H1 (cell line): ENCODE measurements around the gene MYL5. TPM values are rescaled to one million over a fixed set of nuclear protein-coding genes. Genes with fewer than 3 reads are reported as not detected.

Source experiments
- CTCF ChIA-PET: fragments of 300-600 bp; sonication (Branson Sonifier 250); formaldehyde crosslinking; loops from one replicate; lab custom pipeline; 2021; ENCODE audit not compliant: partially characterized antibody; lab: Charles Lee
- POLR2A ChIA-PET: fragments of 300-600 bp; sonication (Branson Sonifier 250); formaldehyde crosslinking; loops from one replicate; lab custom pipeline; 2021; ENCODE audit warnings: inconsistent platforms; ENCODE audit not compliant: partially characterized antibody; lab: Charles Lee
- DNase-seq, 2 experiments: peaks; one replicate each; pipeline versions ENCODE4 v3.0.0 to v3.0.0-alpha.2; 2010 to 2022; ENCODE audit warnings: low spot score in 2 of 2, low read depth in 1 of 2, mixed read lengths in 1 of 2
- FAIRE-seq: peaks from 2 replicates; lab custom pipeline; 2011; peaks lifted over from hg19 to GRCh38; lab: Jason Lieb, UNC
- H2AFZ ChIP-seq: 2 replicates; pipeline ENCODE4 v1.8.1; 2012; ENCODE audit warnings: low read length, inconsistent platforms
- H2AK5ac ChIP-seq: 2 replicates; pipeline ENCODE4 v1.6.1; 2013; ENCODE audit warnings: low read depth, low read length
- H2BK120ac ChIP-seq: replicated peaks from 2 replicates; pipeline ENCODE3; 2013; ENCODE audit warnings: low read depth, low read length, inconsistent platforms
- H2BK12ac ChIP-seq: 2 replicates; pipeline ENCODE4 v1.6.1; 2013; ENCODE audit warnings: low read depth, low read length
- H2BK15ac ChIP-seq: 2 replicates; pipeline ENCODE4 v1.6.1; 2013; ENCODE audit warnings: low read length
- H2BK20ac ChIP-seq: 2 replicates; pipeline ENCODE4 v1.6.1; 2013; ENCODE audit warnings: low read length
- H2BK5ac ChIP-seq: 2 replicates; pipeline ENCODE4 v1.6.1; 2013; ENCODE audit warnings: low read depth, low read length
- H3K14ac ChIP-seq: 2 replicates; pipeline ENCODE4 v1.6.1; 2013; ENCODE audit warnings: inconsistent platforms; ENCODE audit not compliant: insufficient read length
- H3K18ac ChIP-seq: 2 replicates; pipeline ENCODE4 v1.6.1; 2013; ENCODE audit warnings: low read length; ENCODE audit errors: extremely low read depth
- H3K23ac ChIP-seq: 2 replicates; pipeline ENCODE4 v1.6.1; 2013; ENCODE audit warnings: inconsistent platforms; ENCODE audit not compliant: insufficient read length
- H3K23me2 ChIP-seq: 2 replicates; pipeline ENCODE4 v1.6.1; 2013; ENCODE audit warnings: low read depth, low read length
- H3K27ac ChIP-seq: 2 replicates; pipeline ENCODE4 v1.6.1; 2011; ENCODE audit warnings: low read depth, low read length, inconsistent platforms
- H3K27me3 ChIP-seq, 4 experiments: replicated peaks in 1 of 4; 1 replicate in 1 of 4; 2 replicates in 3 of 4; pipeline versions ENCODE4 v1.6.1 to v1.8.1; 2011 to 2013; ENCODE audit warnings: low read length in 3 of 4, mild to moderate bottlenecking in 3 of 4, inconsistent platforms in 2 of 4, mixed read lengths in 2 of 4, moderate library complexity in 1 of 4; ENCODE audit not compliant: control insufficient read depth in 3 of 4, insufficient read depth in 3 of 4; ENCODE audit errors: extremely low read depth in 1 of 4
- H3K36me3 ChIP-seq, 4 experiments: 2 replicates each; pipeline versions ENCODE4 v1.6.1 to v1.8.1; 2011 to 2013; ENCODE audit warnings: mild to moderate bottlenecking in 4 of 4, low read length in 3 of 4, moderate library complexity in 2 of 4, control low read depth in 1 of 4, inconsistent platforms in 1 of 4; ENCODE audit not compliant: insufficient read depth in 4 of 4, control insufficient read depth in 2 of 4
- H3K4ac ChIP-seq: replicated peaks from 2 replicates; pipeline ENCODE3; 2013; ENCODE audit warnings: low read length, low read depth, mixed read lengths, inconsistent platforms; ENCODE audit not compliant: insufficient read length
- H3K4me1 ChIP-seq, 4 experiments: replicated peaks in 1 of 4; 1 replicate in 1 of 4; 2 replicates in 3 of 4; pipeline versions ENCODE4 v1.6.1 to v1.8.1; 2011 to 2013; ENCODE audit warnings: low read length in 3 of 4, inconsistent platforms in 2 of 4, mixed read lengths in 1 of 4; ENCODE audit not compliant: insufficient read depth in 4 of 4, control insufficient read depth in 3 of 4
- H3K4me2 ChIP-seq, 2 experiments: 2 replicates each; pipeline versions ENCODE4 v1.6.1 to v1.8.1; 2011 to 2013; ENCODE audit warnings: low read depth in 2 of 2, low read length in 2 of 2, control low read depth in 1 of 2, inconsistent platforms in 1 of 2, mild to moderate bottlenecking in 1 of 2; ENCODE audit not compliant: insufficient read depth in 1 of 2
- H3K4me3 ChIP-seq, 4 experiments: fragments of 200-600, 300-600 bp in 1 of 4; sonication (generic), shearing (Covaris generic), sonication (Bioruptor Twin) in 1 of 4; 2 replicates each; pipeline versions ENCODE4 v1.5.1 to v1.8.1; 2011 to 2016; ENCODE audit warnings: low read length in 4 of 4, low read depth in 3 of 4, control low read depth in 2 of 4, inconsistent platforms in 2 of 4, mild to moderate bottlenecking in 2 of 4, mixed read lengths in 1 of 4, moderate library complexity in 1 of 4; ENCODE audit not compliant: insufficient read depth in 2 of 4; ENCODE audit errors: extremely low read depth in 1 of 4
- H3K56ac ChIP-seq: replicated peaks from 2 replicates; pipeline ENCODE3; 2013; ENCODE audit warnings: low read depth, mild to moderate bottlenecking, mixed read lengths, low read length, inconsistent platforms; ENCODE audit not compliant: insufficient read length
- H3K79me1 ChIP-seq: 2 replicates; pipeline ENCODE4 v1.6.1; 2013; ENCODE audit warnings: low read depth, low read length, control low read depth
- H3K79me2 ChIP-seq, 2 experiments: 2 replicates each; pipeline versions ENCODE4 v1.6.1 to v1.8.1; 2012 to 2013; ENCODE audit warnings: low read length in 2 of 2, mild to moderate bottlenecking in 2 of 2, inconsistent platforms in 1 of 2; ENCODE audit not compliant: insufficient read depth in 2 of 2, control insufficient read depth in 1 of 2
- H3K9ac ChIP-seq, 4 experiments: replicated peaks in 1 of 4; 1 replicate in 1 of 4; 2 replicates in 3 of 4; pipeline versions ENCODE4 v1.6.1 to v1.8.1; 2011 to 2013; ENCODE audit warnings: low read depth in 3 of 4, low read length in 3 of 4, control low read depth in 2 of 4, mild to moderate bottlenecking in 2 of 4, moderate library complexity in 2 of 4, inconsistent platforms in 1 of 4; ENCODE audit errors: extremely low read depth in 1 of 4
- H3K9me3 ChIP-seq, 2 experiments: 2 replicates each; pipeline versions ENCODE4 v1.6.1 to v1.8.1; 2012 to 2013; ENCODE audit warnings: mild to moderate bottlenecking in 2 of 2, moderate library complexity in 2 of 2, control low read depth in 1 of 2, inconsistent platforms in 1 of 2, low read depth in 1 of 2, low read length in 1 of 2, mixed read lengths in 1 of 2; ENCODE audit not compliant: insufficient read depth in 2 of 2
- H4K20me1 ChIP-seq, 2 experiments: replicated peaks in 1 of 2; 2 replicates each; pipeline versions ENCODE3 to v1.8.1; 2011 to 2013; ENCODE audit warnings: inconsistent platforms in 2 of 2, low read length in 2 of 2, mild to moderate bottlenecking in 1 of 2; ENCODE audit not compliant: insufficient read depth in 2 of 2, control insufficient read depth in 1 of 2
- H4K5ac ChIP-seq: 2 replicates; pipeline ENCODE4 v1.6.1; 2013; ENCODE audit warnings: low read length, low read depth, mixed read lengths, inconsistent platforms; ENCODE audit not compliant: insufficient read length
- H4K8ac ChIP-seq: 2 replicates; pipeline ENCODE4 v1.8.0; 2013; ENCODE audit warnings: mild to moderate bottlenecking, moderate library complexity, low read length, inconsistent platforms; ENCODE audit not compliant: insufficient read depth; ENCODE audit errors: extremely low read depth
- H4K91ac ChIP-seq: replicated peaks from 2 replicates; pipeline ENCODE3; 2013; ENCODE audit warnings: low read length, mixed read lengths, inconsistent platforms; ENCODE audit not compliant: insufficient read length
- CBX5 ChIP-seq: fragments of 300-800, 300-1000 bp; sonication (generic); IDR thresholded peaks from 2 replicates; pipeline ENCODE4 v1.7.1; 2016; ENCODE audit warnings: antibody characterized with exemption, low read length, low read depth
- MAFK ChIP-seq: IDR thresholded peaks from 2 replicates; pipeline ENCODE4 v1.6.1; 2012; ENCODE audit warnings: low read depth, mild to moderate bottlenecking, improper control_type of control experiment, low read length
- PHF8 ChIP-seq: fragments of 200-600 bp; sonication (generic); conservative IDR thresholded peaks from 2 replicates; pipeline ENCODE4 v1.7.1; 2012; ENCODE audit warnings: low read depth, mild to moderate bottlenecking, inconsistent platforms, low read length, moderate library complexity
- POLR2A ChIP-seq, 2 experiments: IDR thresholded peaks; 1 replicate in 1 of 2; 2 replicates in 1 of 2; pipeline ENCODE4 v1.6.1; 2011; ENCODE audit warnings: low read depth in 2 of 2, low read length in 2 of 2, mild to moderate bottlenecking in 2 of 2; ENCODE audit errors: control extremely low read depth in 1 of 2
- POLR2AphosphoS5 ChIP-seq: IDR thresholded peaks from 2 replicates; pipeline ENCODE4 v1.6.1; 2011; ENCODE audit warnings: low read depth, low read length
- POU5F1 ChIP-seq: IDR thresholded peaks from 2 replicates; pipeline ENCODE4 v1.6.1; 2011; ENCODE audit warnings: low read depth, mild to moderate bottlenecking, low read length, moderate library complexity
- RAD21 ChIP-seq, 2 experiments: IDR thresholded peaks in 1 of 2; conservative IDR thresholded peaks in 1 of 2; 2 replicates each; pipeline ENCODE4 v1.6.1; 2011; ENCODE audit warnings: low read depth in 2 of 2, low read length in 2 of 2, improper control_type of control experiment in 1 of 2, inconsistent platforms in 1 of 2, mild to moderate bottlenecking in 1 of 2, moderate library complexity in 1 of 2
- RBBP5 ChIP-seq: IDR thresholded peaks from 2 replicates; pipeline ENCODE4 v1.7.1; 2012; ENCODE audit warnings: low read depth, mild to moderate bottlenecking, inconsistent platforms, low read length, moderate library complexity, borderline replicate concordance
- RFX5 ChIP-seq: IDR thresholded peaks from 2 replicates; pipeline ENCODE4 v1.6.1; 2011; ENCODE audit warnings: low read depth, low read length, improper control_type of control experiment, borderline replicate concordance
- SAP30 ChIP-seq: fragments of 300-600 bp; sonication (generic); IDR thresholded peaks from 2 replicates; pipeline ENCODE4 v1.7.1; 2012; ENCODE audit warnings: low read length, moderate library complexity, mild to moderate bottlenecking, inconsistent platforms; ENCODE audit not compliant: insufficient read depth, insufficient replicate concordance
- SUZ12 ChIP-seq: fragments of 200-600 bp; sonication (generic); IDR thresholded peaks from 2 replicates; pipeline ENCODE4 v1.6.1; 2012; ENCODE audit warnings: mild to moderate bottlenecking, inconsistent platforms, low read length, moderate library complexity, mixed read lengths
- TBP ChIP-seq: IDR thresholded peaks from 2 replicates; pipeline ENCODE4 v1.6.1; 2011; ENCODE audit warnings: low read depth, low read length, improper control_type of control experiment
- TCF12 ChIP-seq: IDR thresholded peaks from 2 replicates; pipeline ENCODE4 v1.6.1; 2011; ENCODE audit warnings: low read depth, mild to moderate bottlenecking, low read length
- USF2 ChIP-seq: IDR thresholded peaks from 2 replicates; pipeline ENCODE4 v1.6.1; 2011; ENCODE audit warnings: low read length, improper control_type of control experiment
- WGBS, 2 experiments: shearing (Covaris generic) in 1 of 2; methylation state at CpG; one replicate each; pipeline versions ENCODE4 v1.1.6 to v1.1.7; 2013 to 2015; ENCODE audit warnings: low lambda C conversion rate in 2 of 2, mixed read lengths in 2 of 2, inconsistent platforms in 1 of 2, low coverage in 1 of 2, missing lambda C conversion rate in 1 of 2; ENCODE audit not compliant: insufficient replicate concordance in 2 of 2, insufficient coverage in 1 of 2, insufficient read length in 1 of 2; ENCODE audit errors: extremely low coverage in 1 of 2, missing lambda C conversion rate in 1 of 2; 5-methylcytosine and 5-hydroxymethylcytosine counted together
- polyA plus RNA-seq, 7 experiments: library from polyadenylated mRNA; depleted of rRNA in 3 of 7; stranded (reverse) in 5 of 7; unstranded in 2 of 7; fragments of >200 nt in 5 of 7; fragments of 200-250 nt in 2 of 7; gene quantifications; 1 replicate in 5 of 7; 2 replicates in 1 of 7; 4 replicates in 1 of 7; pipeline versions ENCODE4 v1.2.1 to v1.2.3, GENCODE V29; 2011 to 2013; ENCODE audit warnings: missing spikeins in 2 of 7, mixed read lengths in 2 of 7
- total RNA-seq: library from RNA; stranded (reverse); fragmentation: NEBNext Ultra II Directional; extraction: Animal tissue kit (Norgen Biotek cat#: 25700); gene quantifications from 2 replicates; pipeline ENCODE4 v1.2.1, GENCODE V29; 2021

MYL5 gene
- total and polyA plus RNA-seq, 2 of the 8 experiments (the other 6 are each of a cell fraction or from before 2014, with no cell fraction given), result 5.7 to 6.8 TPM

GRCh38 chr4:647481-647880, 26.9 kb upstream of the MYL5 start:
- Histone ChIP-seq H3K79me2 (no peaks in the 10 kb centered on the region), H3K27me3 (no peaks in the 10 kb centered on the region), H2BK5ac (no peak overlapping the region), H2BK20ac (no peak overlapping the region), H3K23ac (no peak overlapping the region), H3K4me2 (no peak overlapping the region), H3K79me1 (no peaks in the 10 kb centered on the region), H3K36me3 (no peaks in the 10 kb centered on the region), H4K91ac (no peak overlapping the region), H2AFZ (no peak overlapping the region), H3K23me2 (no peaks in the 10 kb centered on the region), H3K14ac (no peak overlapping the region), H3K56ac (no peak overlapping the region), H2BK120ac (no peak overlapping the region), H3K4me3 (no peak overlapping the region), H3K4me1 (peaks cover 0 to 5% (median 0%) of the 10 kb centered on the region in 4 experiments; a peak in 1 of 7 replicates), H3K9me3 (no peaks in the 10 kb centered on the region), H4K20me1 (no peaks in the 10 kb centered on the region), H4K8ac (no peak overlapping the region), H3K27ac (no peak overlapping the region), H3K9ac (no peak overlapping the region), H3K18ac (no peak overlapping the region), H2BK15ac (no peak overlapping the region), H3K4ac (no peak overlapping the region), H2BK12ac (no peak overlapping the region), H4K5ac (no peak overlapping the region), H2AK5ac (no peak overlapping the region)
- ChIA-PET POLR2A (no interaction called here), CTCF (interaction anchor here (1.0 to 1.2 kb wide), 2 partner anchors 33 to 53 kb away, joined by 3 to 4 read pairs; no protein-coding TSS in a partner anchor)
- FAIRE-seq, result no peak
- no peak for DNase-seq
- 76% methylated on average over 13 of the region's 13 CpGs; no CpG with 5 or more reads in 1 of the 2 experiments for WGBS, 2 experiments
- TF ChIP-seq RFX5 (no peak), POU5F1 (no peak), TBP (no peak), RAD21 (IDR thresholded peaks at IDR 0.05 in 1 of 2, conservative IDR thresholded peaks at IDR 0.05 in 1 of 2; ENCODE audit: low read depth in 2 of 2, low read length in 2 of 2) (no peak), SUZ12 (no peak), TCF12 (no peak), POLR2AphosphoS5 (no peak), POLR2A (IDR thresholded peaks at IDR 0.05; ENCODE audit: control extremely low read depth in 1 of 2, low read depth in 2 of 2, low read length in 2 of 2) (no peak), RBBP5 (no peak), PHF8 (no peak), SAP30 (no peak), CBX5 (no peak), USF2 (no peak), MAFK (no peak)
